K562 (cell line): ENCODE results near the gene NAE1. TPM values are rescaled to one million over a fixed set of nuclear protein-coding genes. Genes with fewer than 3 reads are reported as not detected.

Experiments used
- ARID3B ChIP-seq: fragments of 250-450 bp; sonication (Bioruptor Pico); IDR thresholded peaks from 2 replicates; pipeline ENCODE4 v1.4.0; 2020; ENCODE audit warnings: borderline replicate concordance
- ARID4B ChIP-seq: sonication (generic); formaldehyde crosslinking; IDR thresholded peaks from 2 replicates; pipeline ENCODE4 v1.8.0; 2022; ENCODE audit warnings: mild to moderate bottlenecking, missing genetic modification reagents
- FOXO4 ChIP-seq: fragments of 450-650 bp; formaldehyde crosslinking; IDR thresholded peaks from 2 replicates; pipeline ENCODE4 v1.4.0; 2020; ENCODE audit warnings: mild to moderate bottlenecking, moderate library complexity
- GABPA ChIP-seq: fragments of 200-800 bp; sonication (Bioruptor generic); conservative IDR thresholded peaks from 2 replicates; pipeline ENCODE4 v1.6.1; 2016; ENCODE audit warnings: low read depth, missing genetic modification characterization, missing compliant biosample characterization
- HDAC1 ChIP-seq, 2 experiments: fragments of 450-650 bp; IDR thresholded peaks; 2 replicates each; pipeline ENCODE4 v1.6.1; 2016 to 2017; ENCODE audit warnings: inconsistent platforms in 1 of 2, mild to moderate bottlenecking in 1 of 2, moderate library complexity in 1 of 2
- ID3 ChIP-seq, 2 experiments: fragments of 250-450 bp in 1 of 2; fragments of 450-650 bp in 1 of 2; sonication (Bioruptor Pico) in 1 of 2; IDR thresholded peaks; 2 replicates each; pipeline versions ENCODE4 v1.6.1 to v1.8.0; 2016 to 2021; ENCODE audit warnings: mild to moderate bottlenecking in 2 of 2, moderate library complexity in 2 of 2, missing compliant biosample characterization in 1 of 2, missing genetic modification characterization in 1 of 2
- JUND ChIP-seq, 2 experiments: IDR thresholded peaks; 2 replicates in 1 of 2; 3 replicates in 1 of 2; pipeline ENCODE4 v1.6.1; 2011; ENCODE audit warnings: borderline replicate concordance in 2 of 2, low read depth in 2 of 2, low read length in 2 of 2, improper control_type of control experiment in 1 of 2, missing biosample characterization in 1 of 2, missing genetic modification characterization in 1 of 2, missing genetic modification reagents in 1 of 2
- KAT2B ChIP-seq: IDR thresholded peaks from one replicate; pipeline ENCODE4 v1.6.1; 2012; ENCODE audit warnings: low read depth, mild to moderate bottlenecking, control low read depth, inconsistent platforms, low read length, moderate library complexity
- MNT ChIP-seq, 2 experiments: fragments of 450-650 bp; conservative IDR thresholded peaks; 2 replicates each; pipeline ENCODE4 v1.6.1; 2017; ENCODE audit warnings: mild to moderate bottlenecking in 2 of 2, moderate library complexity in 2 of 2
- NRF1 ChIP-seq, 2 experiments: fragments of 450-650 bp; IDR thresholded peaks in 1 of 2; conservative IDR thresholded peaks in 1 of 2; 2 replicates each; pipeline ENCODE4 v1.6.1; 2014; ENCODE audit warnings: mild to moderate bottlenecking in 2 of 2
- PCBP1 ChIP-seq: fragments of 200-400 bp; formaldehyde crosslinking; IDR thresholded peaks from 2 replicates; pipeline ENCODE4 v1.6.1; 2018; ENCODE audit warnings: mild to moderate bottlenecking, low read depth, low read length; ENCODE audit not compliant: poor library complexity, severe bottlenecking
- POLR2G ChIP-seq: fragments of 200-400 bp; formaldehyde crosslinking; IDR thresholded peaks from 2 replicates; pipeline ENCODE4 v1.6.1; 2017; ENCODE audit warnings: low read depth, mild to moderate bottlenecking, antibody characterized with exemption, low read length, moderate library complexity
- RNF2 ChIP-seq: sonication (generic); IDR thresholded peaks from 2 replicates; pipeline ENCODE4 v1.6.1; 2016
- SRSF1 ChIP-seq: fragments of 200-400 bp; formaldehyde crosslinking; IDR thresholded peaks from 2 replicates; pipeline ENCODE4 v1.6.1; 2017; ENCODE audit warnings: mild to moderate bottlenecking, low read depth, low read length, moderate library complexity
- SRSF3 ChIP-seq: fragments of 200-400 bp; formaldehyde crosslinking; IDR thresholded peaks from 2 replicates; pipeline ENCODE4 v1.6.1; 2016; ENCODE audit warnings: mild to moderate bottlenecking, low read length, moderate library complexity; ENCODE audit not compliant: insufficient read depth
- polyA plus RNA-seq, 8 experiments: library from polyadenylated mRNA; depleted of rRNA in 4 of 8; stranded (reverse) in 5 of 8; unstranded in 3 of 8; fragments of >200 nt; fragmentation: Nextera tagmentation in 2 of 8; fragmentation: Illumina TruSeq in 1 of 8; extraction: Ambion mirVana in 2 of 8; extraction: Trizol in 1 of 8; gene quantifications; 2 replicates each; pipeline versions ENCODE4 v1.2.1 to v1.2.3, GENCODE V29; 2011 to 2014; ENCODE audit warnings: inconsistent platforms in 1 of 8, missing spikeins in 1 of 8
- total RNA-seq, 7 experiments: library from RNA; depleted of rRNA in 6 of 7; stranded (reverse); fragments of >200 nt in 6 of 7; fragmentation: Illumina TruSeq in 2 of 7; extraction: Trizol in 2 of 7; gene quantifications; 2 replicates each; pipeline versions ENCODE4 v1.2.1 to v1.2.3, GENCODE V29; 2011 to 2021; ENCODE audit warnings: low replicate concordance in 1 of 7

NAE1 gene
- total and polyA plus RNA-seq, 9 of the 15 experiments (the other 6 are each of a cell fraction or from before 2014, with no cell fraction given): 165 to 294 (median 230) TPM

GRCh38 chr16:66872943-66873684, 42.3 kb upstream of the NAE1 start (continued):
- TF ChIP-seq GABPA (tag) (peak; percentile 57), ARID4B (CRISPR knock-in tag) (0 out of 2 replicates have a peak, but pooled peaks have one; percentile 27), RNF2 (peak; percentile 81), MNT (conservative IDR thresholded peaks at IDR 0.05) (peak; percentile 65 to 85; a peak in 3 of 4 replicates), HDAC1 (IDR thresholded peaks at IDR 0.05) (peak in 1 of 2 experiments; percentile 24; a peak in 2 of 4 replicates), ID3 (CRISPR knock-in tag; IDR thresholded peaks at IDR 0.05) (no peak), ID3 (tag; IDR thresholded peaks at IDR 0.05) (no peak), ARID3B (CRISPR knock-in tag) (no peak), FOXO4 (CRISPR knock-in tag) (no peak), NRF1 (conservative IDR thresholded peaks at IDR 0.05 in 1 of 2, IDR thresholded peaks at IDR 0.05 in 1 of 2) (peak; percentile 85 to 86), PCBP1 (peak; percentile 52), KAT2B (peak; percentile 71), JUND (IDR thresholded peaks at IDR 0.05; ENCODE audit: borderline replicate concordance, low read depth, low read length) (peak; percentile 87), JUND (tag; IDR thresholded peaks at IDR 0.05; ENCODE audit: borderline replicate concordance, low read depth, low read length) (peak; percentile 68; the same call in 2 of the 3 replicates), SRSF3 (no peak), POLR2G (peak; percentile 81), SRSF1 (no peak)
